Thyroid gland (tissue), 4 donors: ENCODE data around the gene FIBP. TPM values are rescaled to one million over a fixed set of nuclear protein-coding genes. Genes with fewer than 3 reads are reported as not detected.

Source experiments
- DNase-seq, 2 donors: peaks; one replicate each; pipeline ENCODE4 v3.0.0-alpha.2; 2019
- H3K27ac ChIP-seq, 3 donors: fragments of 200-600 bp; sonication (generic); 1 replicate in 2 of 3; 2 replicates in 1 of 3; pipeline ENCODE4 v1.5.1; 2016 to 2019; ENCODE audit warnings: mild to moderate bottlenecking in 1 of 3, moderate library complexity in 1 of 3
- H3K27me3 ChIP-seq: fragments of 200-600 bp; sonication (generic); one replicate; pipeline ENCODE4 v1.5.1; 2019
- H3K36me3 ChIP-seq, 2 donors: fragments of 200-600 bp; sonication (generic); one replicate each; pipeline ENCODE4 v1.5.1; 2016 to 2019
- H3K4me1 ChIP-seq, 2 donors: fragments of 200-600 bp; sonication (generic); one replicate each; pipeline ENCODE4 v1.5.1; 2017 to 2019
- H3K4me3 ChIP-seq, 3 donors: fragments of 200-600 bp; sonication (generic); replicated peaks in 1 of 3; 1 replicate in 2 of 3; 2 replicates in 1 of 3; pipeline ENCODE4 v1.5.1; 2016; ENCODE audit warnings: mild to moderate bottlenecking in 1 of 3
- H3K9me3 ChIP-seq: fragments of 200-600 bp; sonication (generic); one replicate; pipeline ENCODE4 v1.5.1; 2017
- POLR2A ChIP-seq, 2 donors: fragments of 450-650 bp; IDR thresholded peaks; one replicate each; pipeline ENCODE4 v1.6.1; 2017; ENCODE audit warnings: antibody characterized with exemption in 2 of 2, mild to moderate bottlenecking in 2 of 2, moderate library complexity in 1 of 2
- WGBS, 2 donors: methylation state at CpG; one replicate each; pipeline ENCODE4 v1.1.5; 2017; 5-methylcytosine and 5-hydroxymethylcytosine counted together
- intact Hi-C: fragments of 100-400 bp; cut with DNase I; formaldehyde crosslinking; loops from one replicate; pipeline ENCODE4 v1.15.1; 2023
- total RNA-seq, 4 donors: library from RNA; depleted of rRNA; stranded (reverse); fragments of >200 nt; gene quantifications; one replicate each; pipeline ENCODE4 v1.2.3, GENCODE V29; 2016
- TF ChIP-seq, protein P1 (sequence below), 6 experiments: fragments of 200-600 bp in 3 of 6; fragments of 450-650 bp in 3 of 6; sonication (generic) in 3 of 6; IDR thresholded peaks; one replicate each; pipeline ENCODE4 v1.5.1; 2016 to 2019; ENCODE audit warnings: antibody characterized with exemption in 6 of 6, mild to moderate bottlenecking in 2 of 6, inconsistent platforms in 1 of 6, moderate library complexity in 1 of 6

FIBP gene
- total RNA-seq, 4 donors from 2014 or later, result 65.9 to 128 (median 109) TPM

DNA sequence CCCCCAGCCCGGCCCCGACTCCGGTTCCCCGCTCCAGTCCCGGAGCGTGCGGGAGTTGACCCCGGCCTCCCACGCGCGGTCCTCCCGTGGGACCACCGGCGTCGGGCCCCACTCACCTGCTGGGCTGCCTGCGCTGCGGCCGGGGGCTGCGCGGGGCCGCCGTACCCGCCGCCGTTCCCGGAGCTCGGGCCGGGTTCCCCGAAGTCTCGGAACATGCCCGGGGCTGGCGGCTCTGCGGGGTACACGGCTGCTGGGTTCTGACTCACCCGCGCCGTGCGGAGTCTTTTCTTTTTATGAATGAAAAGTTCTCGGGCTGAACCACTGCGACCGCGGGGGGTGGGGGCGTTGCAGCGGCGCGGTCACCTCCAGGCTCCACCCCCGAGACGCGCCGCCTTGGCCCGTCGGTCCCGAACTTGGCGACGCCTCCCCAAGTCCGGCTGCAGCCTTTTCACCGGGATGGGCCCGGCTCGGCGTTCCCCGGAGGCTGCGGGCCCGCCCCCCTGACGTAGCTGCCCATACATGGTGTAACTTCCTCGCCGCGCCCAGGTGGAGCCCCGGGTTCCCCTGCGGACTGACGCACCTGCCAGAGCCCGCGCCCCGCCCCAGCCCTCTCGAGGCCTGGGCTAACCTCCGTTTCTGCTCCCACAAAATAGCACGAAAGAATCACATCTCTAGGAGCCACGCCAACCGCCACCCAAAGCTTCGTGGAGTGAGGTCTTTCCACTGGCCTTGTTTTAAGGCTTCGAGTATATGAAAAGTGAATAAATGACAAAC, 12.0 kb upstream of the FIBP start, which contains the start of gene FOSL1:
Gene FOSL1, minus strand, starts transcription at position 264 of the 774 bp plus-strand sequence. Its CDS starts 49 bp downstream, at position 215.
- H3K27ac ChIP-seq, result peak within 1 kb of the TSS in 2 of 3 donors; percentile 30 to 42
- intact Hi-C loops, result no loop called here
- 2 to 5% methylated on average over 8 to 43 of the region's 80 CpGs for WGBS, 2 donors

DNA sequence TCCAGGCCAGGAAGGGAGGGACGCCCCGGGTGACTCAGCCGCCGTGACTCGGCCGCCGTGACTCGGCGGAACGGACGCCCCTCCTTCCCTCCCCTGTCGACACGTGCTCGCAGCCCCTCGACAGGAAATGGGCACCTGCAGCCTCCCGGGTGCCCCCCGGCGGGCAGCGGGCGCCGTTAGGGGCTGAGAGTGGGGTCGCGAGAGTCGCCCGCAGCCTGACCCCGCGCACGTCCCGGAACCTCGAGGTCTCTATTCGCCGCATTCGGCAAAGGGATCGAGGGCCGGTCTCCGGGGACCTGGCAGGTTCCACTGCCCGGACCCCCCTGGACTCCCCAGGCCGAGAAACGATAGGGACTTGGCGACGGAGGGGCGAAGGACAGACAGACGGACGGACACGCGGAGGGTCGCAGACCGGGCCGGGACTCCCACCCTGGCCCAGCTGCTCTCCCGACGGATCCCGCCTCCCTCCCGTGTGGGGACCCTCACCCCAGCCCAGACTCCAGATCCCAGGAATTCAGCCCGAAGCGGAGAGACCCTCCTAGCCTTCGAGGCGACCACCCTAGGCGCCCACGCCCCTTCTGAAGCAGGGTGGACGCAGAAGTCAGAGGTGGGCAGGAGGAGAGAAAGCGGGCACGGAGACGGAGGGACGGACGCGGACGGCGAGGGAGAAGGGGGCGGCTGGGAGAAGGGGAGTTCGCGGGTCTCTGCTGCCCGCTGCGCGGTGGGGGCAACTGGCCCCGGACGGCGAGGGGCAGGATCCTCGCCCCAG, 11.3 kb upstream of the FIBP start:
- Histone ChIP-seq H3K9me3 (no peaks in the 10 kb centered on the region), H3K36me3 (no peaks in the 10 kb centered on the region), H3K4me3 (peak overlapping the region in 2 of 3 donors; percentile 37 to 46), H3K27ac (peak overlapping the region in 2 of 3 donors; percentile 30 to 42), H3K27me3 (peaks cover 9% of the 10 kb centered on the region), H3K4me1 (peaks cover 13 to 15% of the 10 kb centered on the region in 2 donors)
- intact Hi-C loops, result no loop called here
- peak; percentile 40 to 41 for DNase-seq
- TF ChIP-seq POLR2A (IDR thresholded peaks at IDR 0.05), result no peak
- TF ChIP-seq, protein P1, sequence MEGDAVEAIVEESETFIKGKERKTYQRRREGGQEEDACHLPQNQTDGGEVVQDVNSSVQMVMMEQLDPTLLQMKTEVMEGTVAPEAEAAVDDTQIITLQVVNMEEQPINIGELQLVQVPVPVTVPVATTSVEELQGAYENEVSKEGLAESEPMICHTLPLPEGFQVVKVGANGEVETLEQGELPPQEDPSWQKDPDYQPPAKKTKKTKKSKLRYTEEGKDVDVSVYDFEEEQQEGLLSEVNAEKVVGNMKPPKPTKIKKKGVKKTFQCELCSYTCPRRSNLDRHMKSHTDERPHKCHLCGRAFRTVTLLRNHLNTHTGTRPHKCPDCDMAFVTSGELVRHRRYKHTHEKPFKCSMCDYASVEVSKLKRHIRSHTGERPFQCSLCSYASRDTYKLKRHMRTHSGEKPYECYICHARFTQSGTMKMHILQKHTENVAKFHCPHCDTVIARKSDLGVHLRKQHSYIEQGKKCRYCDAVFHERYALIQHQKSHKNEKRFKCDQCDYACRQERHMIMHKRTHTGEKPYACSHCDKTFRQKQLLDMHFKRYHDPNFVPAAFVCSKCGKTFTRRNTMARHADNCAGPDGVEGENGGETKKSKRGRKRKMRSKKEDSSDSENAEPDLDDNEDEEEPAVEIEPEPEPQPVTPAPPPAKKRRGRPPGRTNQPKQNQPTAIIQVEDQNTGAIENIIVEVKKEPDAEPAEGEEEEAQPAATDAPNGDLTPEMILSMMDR (IDR thresholded peaks at IDR 0.05), result no peak
- WGBS, 2 donors, result 1 to 4% methylated on average over 9 to 15 of the region's 78 CpGs

More for the DNA sequence above, 12.0 kb upstream of the FIBP start, which contains the start of gene FOSL1:
- Histone ChIP-seq H3K36me3 (no peaks in the 10 kb centered on the region), H3K4me1 (peaks cover 13 to 15% of the 10 kb centered on the region in 2 donors), H3K9me3 (no peaks in the 10 kb centered on the region), H3K27me3 (peaks cover 9% of the 10 kb centered on the region), H3K4me3 (peak within 1 kb of the TSS in 2 of 3 donors; percentile 37 to 46)
- peak in 1 of 2 donors; percentile 49 for TF ChIP-seq POLR2A (IDR thresholded peaks at IDR 0.05)
- TF ChIP-seq, protein P1 (IDR thresholded peaks at IDR 0.05), result no peak
- peak; percentile 93 to 97 for DNase-seq

DNA sequence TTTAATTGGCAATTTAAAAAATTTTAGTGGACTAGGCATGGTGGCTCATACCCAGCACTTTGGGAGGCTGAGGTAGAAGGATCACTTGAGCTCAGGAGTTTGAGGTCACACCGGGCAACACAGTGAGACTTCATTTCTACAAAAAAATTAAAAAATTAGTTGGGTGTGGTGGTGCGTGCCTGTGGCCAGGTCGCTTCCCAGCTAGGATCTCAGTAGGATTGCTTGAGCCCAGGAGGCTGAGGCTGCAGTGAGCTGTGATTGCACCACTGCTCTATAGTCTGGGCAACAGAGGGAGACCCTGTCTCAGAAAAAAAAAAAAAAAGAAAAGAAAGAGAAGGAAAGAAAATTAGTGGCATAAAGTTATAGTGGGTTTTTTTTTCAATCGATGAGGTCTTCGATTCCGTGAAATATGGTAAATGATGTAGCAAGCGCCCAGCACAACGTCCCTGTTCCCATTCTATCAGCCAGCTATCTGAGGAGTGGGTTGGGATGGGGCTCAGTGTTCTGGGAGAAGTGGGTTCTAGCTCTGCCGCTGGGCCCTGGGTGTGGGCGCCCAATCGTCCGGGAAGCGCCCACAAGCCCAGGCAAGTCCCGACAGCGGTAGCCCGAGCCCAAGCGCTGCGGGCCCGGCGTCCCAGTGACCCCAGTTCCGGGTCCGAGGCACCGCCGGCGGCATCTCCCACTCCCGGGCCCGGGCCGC, 10.5 kb upstream of the FIBP start:
- Histone ChIP-seq H3K27me3 (peaks cover 9% of the 10 kb centered on the region), H3K9me3 (no peaks in the 10 kb centered on the region), H3K4me3 (peak overlapping the region in 1 of 3 donors; percentile 46), H3K27ac (no peak overlapping the region), H3K4me1 (peaks cover 14 to 15% of the 10 kb centered on the region in 2 donors), H3K36me3 (no peaks in the 10 kb centered on the region)
- TF ChIP-seq, protein P1 (IDR thresholded peaks at IDR 0.05), result no peak
- TF ChIP-seq POLR2A (IDR thresholded peaks at IDR 0.05), result no peak
- WGBS, 2 donors, result 29 to 66% methylated on average over 9 to 27 of the region's 28 CpGs
- intact Hi-C loops, result no loop called here
- no peak for DNase-seq

DNA sequence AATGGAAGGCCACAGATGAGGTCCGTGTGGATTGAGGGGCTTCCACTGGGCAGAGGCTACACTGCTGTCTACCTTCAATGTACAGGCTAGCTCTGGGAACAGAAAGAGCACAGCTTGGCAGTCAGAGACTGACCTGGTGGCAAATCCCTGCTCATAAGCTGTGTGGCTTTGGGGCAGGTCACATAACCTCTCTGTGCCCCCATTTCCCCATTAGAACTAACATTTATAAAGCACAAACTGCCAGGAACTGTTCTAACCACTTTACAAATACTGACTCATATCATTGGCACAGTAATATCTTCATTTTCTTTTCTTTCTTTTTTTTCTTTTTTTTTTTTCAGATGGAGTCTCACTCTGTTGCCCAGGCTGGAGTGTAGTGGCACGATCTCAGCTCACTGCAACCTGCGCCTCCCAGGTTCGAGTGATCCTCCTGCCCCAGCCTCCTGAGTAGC, 8.8 kb upstream of the FIBP start:
- no peak overlapping the region for H3K27ac ChIP-seq
- TF ChIP-seq POLR2A (IDR thresholded peaks at IDR 0.05), result no peak
- TF ChIP-seq, protein P1 (IDR thresholded peaks at IDR 0.05), result no peak
- H3K9me3 ChIP-seq, result no peaks in the 10 kb centered on the region
- peaks cover 9% of the 10 kb centered on the region for H3K27me3 ChIP-seq
- H3K4me3 ChIP-seq, result no peak overlapping the region
- peaks cover 15 to 32% of the 10 kb centered on the region in 2 donors for H3K4me1 ChIP-seq
- no peak for DNase-seq
- intact Hi-C loops, result no loop called here
- WGBS, 2 donors, result 92 to 93% methylated on average over 4 of the region's 4 CpGs
- no peaks in the 10 kb centered on the region for H3K36me3 ChIP-seq
